DOHH2 (cell line): ENCODE measurements around the gene NRXN3.

Source experiments
- H3F3A ChIP-seq: fragments of 200-600 bp; sonication (generic), shearing (Covaris generic); 2 replicates; pipeline ENCODE4 v1.6.0; 2016; ENCODE audit warnings: antibody characterized with exemption, mild to moderate bottlenecking; ENCODE audit not compliant: control insufficient read depth, insufficient read depth
- H3K27ac ChIP-seq: fragments of 200-600 bp; sonication (generic); 2 replicates; pipeline ENCODE4 v1.5.1; 2014; ENCODE audit warnings: low read depth, mild to moderate bottlenecking, low read length, moderate library complexity
- H3K27me3 ChIP-seq: fragments of 200-600 bp; sonication (generic); 2 replicates; pipeline ENCODE4 v1.6.1; 2014; ENCODE audit warnings: mild to moderate bottlenecking, low read length, mixed read lengths; ENCODE audit not compliant: control insufficient read depth
- H3K36me3 ChIP-seq: fragments of 200-600 bp; sonication (generic); 2 replicates; pipeline ENCODE4 v1.6.1; 2014; ENCODE audit warnings: mild to moderate bottlenecking, low read length, moderate library complexity, mixed read lengths; ENCODE audit not compliant: control insufficient read depth
- H3K4me1 ChIP-seq: fragments of 200-600 bp; sonication (generic); 2 replicates; pipeline ENCODE4 v1.6.1; 2014; ENCODE audit warnings: mild to moderate bottlenecking, low read length, mixed read lengths; ENCODE audit not compliant: control insufficient read depth
- H3K4me2 ChIP-seq: fragments of 200-600 bp; sonication (generic); 2 replicates; pipeline ENCODE4 v1.6.0; 2014; ENCODE audit warnings: mild to moderate bottlenecking, low read length, moderate library complexity
- H3K4me3 ChIP-seq: fragments of 200-600 bp; sonication (generic); 2 replicates; pipeline ENCODE4 v1.5.1; 2014; ENCODE audit warnings: mild to moderate bottlenecking, low read length, mixed read lengths
- H3K79me2 ChIP-seq: fragments of 200-600 bp; sonication (generic); 2 replicates; pipeline ENCODE4 v1.6.1; 2014; ENCODE audit warnings: mild to moderate bottlenecking, low read length, mixed read lengths; ENCODE audit not compliant: control insufficient read depth
- H3K9me2 ChIP-seq: fragments of 200-600 bp; sonication (generic); replicated peaks from 2 replicates; pipeline ENCODE4 v1.6.1; 2014; ENCODE audit warnings: mild to moderate bottlenecking, low read length, mixed read lengths; ENCODE audit not compliant: control insufficient read depth
- H3K9me3 ChIP-seq: fragments of 200-600 bp; sonication (generic); 2 replicates; pipeline ENCODE4 v1.6.1; 2014; ENCODE audit warnings: antibody characterized with exemption, low read length, mixed read lengths; ENCODE audit not compliant: control insufficient read depth, insufficient read depth
- H4K20me1 ChIP-seq: fragments of 200-600 bp; sonication (generic); 2 replicates; pipeline ENCODE4 v1.6.0; 2014; ENCODE audit warnings: low read depth, mild to moderate bottlenecking, antibody characterized with exemption, low read length, moderate library complexity; ENCODE audit not compliant: control insufficient read depth, insufficient read depth
- CTCF ChIP-seq: fragments of 200-600 bp; sonication (generic); IDR thresholded peaks from one replicate; pipeline ENCODE4 v1.5.1; 2014; ENCODE audit warnings: antibody characterized with exemption, mild to moderate bottlenecking, low read depth, low read length; ENCODE audit not compliant: poor library complexity, severe bottlenecking
- EZH2phosphoT487 ChIP-seq: fragments of 200-600 bp; sonication (generic); IDR thresholded peaks from 2 replicates; pipeline ENCODE4 v1.6.1; 2017; ENCODE audit warnings: borderline replicate concordance, mild to moderate bottlenecking, antibody characterized with exemption, low read length, moderate library complexity, mixed read lengths

NRXN3 gene

GRCh38 chr14:79586416-79586815, 1416.2 kb downstream of the NRXN3 start:
- no peak overlapping the region for H3K4me3 ChIP-seq
- H3K79me2 ChIP-seq: no peaks in the 10 kb centered on the region
- H4K20me1 ChIP-seq: no peaks in the 10 kb centered on the region
- TF ChIP-seq EZH2phosphoT487 (no peak), CTCF (no peak)
- H3K9me3 ChIP-seq: no peaks in the 10 kb centered on the region
- no peaks in the 10 kb centered on the region for H3K36me3 ChIP-seq
- H3K4me1 ChIP-seq: no peaks in the 10 kb centered on the region
- H3K4me2 ChIP-seq: no peak overlapping the region
- no peaks in the 10 kb centered on the region for H3K27me3 ChIP-seq
- no peaks in the 10 kb centered on the region for H3K9me2 ChIP-seq
- no peaks in the 10 kb centered on the region for H3F3A ChIP-seq
- no peak overlapping the region for H3K27ac ChIP-seq

GRCh38 chr14:79586989-79587598, 1416.9 kb downstream of the NRXN3 start:
- Histone ChIP-seq H4K20me1 (no peaks in the 10 kb centered on the region), H3K4me1 (no peaks in the 10 kb centered on the region), H3K4me2 (no peak overlapping the region), H3K9me3 (no peaks in the 10 kb centered on the region), H3K27ac (no peak overlapping the region), H3F3A (no peaks in the 10 kb centered on the region), H3K4me3 (no peak overlapping the region), H3K36me3 (no peaks in the 10 kb centered on the region), H3K79me2 (no peaks in the 10 kb centered on the region), H3K9me2 (no peaks in the 10 kb centered on the region), H3K27me3 (no peaks in the 10 kb centered on the region)
- TF ChIP-seq CTCF (no peak), EZH2phosphoT487 (no peak)

GRCh38 chr14:79587875-79588274, 1417.7 kb downstream of the NRXN3 start:
- Histone ChIP-seq H3K4me2 (no peak overlapping the region), H3F3A (no peaks in the 10 kb centered on the region), H4K20me1 (no peaks in the 10 kb centered on the region), H3K9me2 (no peaks in the 10 kb centered on the region), H3K79me2 (no peaks in the 10 kb centered on the region), H3K27ac (no peak overlapping the region), H3K36me3 (no peaks in the 10 kb centered on the region), H3K9me3 (no peaks in the 10 kb centered on the region), H3K4me3 (no peak overlapping the region), H3K4me1 (no peaks in the 10 kb centered on the region), H3K27me3 (no peaks in the 10 kb centered on the region)
- TF ChIP-seq EZH2phosphoT487 (no peak), CTCF (no peak)
